ENCODE results near the gene MRM2. TPM values are rescaled to one million over a fixed set of nuclear protein-coding genes. Genes with fewer than 3 reads are reported as not detected.

The MRM2 gene
- total RNA-seq, 1 donor from 2014 or later: 13.1 TPM

GRCh38 chr7:2209146-2209960, 32.7 kb downstream of the MRM2 start:
- no peak for DNase-seq (ENCODE audit: extremely low read depth, low read depth, low spot score)

DNA sequence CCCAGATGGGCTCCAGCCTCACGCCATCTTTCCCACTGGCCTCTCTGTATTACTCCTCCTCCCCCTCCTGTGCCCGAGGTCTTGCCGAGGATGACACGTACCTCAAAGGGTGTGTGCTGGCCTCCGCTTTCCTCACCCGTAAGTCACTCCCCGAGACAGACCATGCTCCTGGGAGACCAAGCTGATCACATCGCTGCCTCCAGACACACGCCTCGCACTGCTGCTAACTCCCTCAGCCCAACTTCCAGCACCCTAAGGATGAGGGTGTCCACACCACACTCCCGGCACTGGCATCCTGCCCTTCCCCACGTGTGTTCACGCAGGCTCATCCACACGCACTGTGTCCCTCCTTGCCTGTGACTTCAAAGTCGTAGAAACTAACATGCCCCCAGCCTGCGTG, 33.3 kb downstream of the MRM2 start:
- DNase-seq (ENCODE audit: extremely low read depth, low read depth, low spot score): no peak

DNA sequence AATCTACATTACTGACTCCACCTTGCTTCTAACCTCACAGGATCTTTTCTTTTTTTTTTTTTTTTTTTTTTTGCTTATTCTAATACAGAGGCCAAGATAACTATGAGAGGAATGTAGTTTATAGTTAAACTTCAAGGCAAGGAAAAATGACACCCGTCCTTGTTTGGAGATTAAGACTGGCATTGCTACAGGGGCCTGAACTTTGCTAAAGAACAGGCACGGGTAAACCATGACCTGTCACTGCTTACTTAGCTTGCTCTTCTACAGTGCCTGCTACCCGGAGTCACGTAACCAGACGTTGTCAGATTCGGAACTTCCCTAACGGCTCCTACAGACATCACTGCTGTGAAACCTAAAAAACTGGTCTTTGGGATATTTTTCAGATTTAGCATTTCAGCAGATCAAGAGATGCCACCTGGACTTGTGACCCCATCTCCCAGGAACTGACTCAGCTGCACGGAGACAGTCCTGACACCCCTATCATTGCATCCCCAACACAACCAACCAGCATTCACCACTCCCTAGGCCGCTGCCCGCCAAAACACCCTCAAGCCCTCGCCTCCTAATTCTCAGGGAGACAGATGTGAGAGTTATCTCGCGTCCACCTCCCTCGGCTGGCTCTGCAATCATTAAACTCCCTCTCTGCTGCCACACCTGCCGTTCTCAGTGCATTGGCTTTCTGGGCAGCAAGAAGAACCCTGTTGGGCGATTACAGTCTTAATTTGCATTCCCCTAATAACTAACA, 36.8 kb downstream of the MRM2 start:
- DNase-seq (ENCODE audit: extremely low read depth, low read depth, low spot score): no peak

DNA sequence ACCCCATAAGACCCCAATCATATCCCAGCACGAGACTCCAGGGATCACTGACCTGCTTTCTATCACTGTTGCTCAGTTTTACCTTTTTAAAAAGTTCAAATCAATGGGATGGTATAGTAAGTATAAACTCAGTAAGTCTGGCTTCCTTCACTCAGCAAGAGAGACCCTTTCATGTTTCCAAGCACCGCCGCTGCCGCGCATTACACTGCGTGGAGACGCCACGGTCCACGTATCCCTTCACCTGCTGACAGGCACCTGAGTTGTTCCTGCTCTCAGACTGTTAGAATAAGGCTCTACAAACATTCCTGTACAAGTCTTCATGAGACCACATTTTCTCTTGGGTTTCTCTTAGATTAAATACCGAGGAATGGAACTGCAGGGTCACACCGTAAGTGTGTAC, 37.6 kb downstream of the MRM2 start:
- no peak for DNase-seq (ENCODE audit: extremely low read depth, low read depth, low spot score)

DNA sequence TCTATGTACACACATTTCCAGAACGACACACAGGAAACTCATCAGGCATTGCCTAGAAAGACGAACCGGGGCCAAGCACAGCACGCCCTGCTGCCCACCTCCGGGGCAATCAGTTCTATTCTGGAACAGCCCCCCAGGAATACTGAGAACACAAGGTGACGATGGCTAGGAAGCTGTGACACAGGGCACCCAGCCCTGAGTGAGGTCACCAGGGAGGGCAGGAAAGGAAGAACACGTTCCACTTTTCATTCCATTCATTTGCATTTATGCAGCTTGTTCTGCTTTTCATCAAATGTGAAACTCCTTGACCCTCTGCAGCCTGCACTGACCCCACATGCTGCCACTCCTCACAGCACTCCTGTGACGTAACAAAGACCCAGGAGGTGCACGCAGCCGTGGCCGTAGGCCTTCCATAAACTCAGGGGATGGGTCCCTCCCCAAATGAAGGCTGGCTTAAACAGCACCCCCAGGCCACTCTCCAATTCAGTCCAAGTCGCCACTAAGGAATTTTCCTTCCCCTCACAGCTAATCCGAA, 38.2 kb downstream of the MRM2 start:
- DNase-seq (ENCODE audit: extremely low read depth, low read depth, low spot score): no peak

DNA sequence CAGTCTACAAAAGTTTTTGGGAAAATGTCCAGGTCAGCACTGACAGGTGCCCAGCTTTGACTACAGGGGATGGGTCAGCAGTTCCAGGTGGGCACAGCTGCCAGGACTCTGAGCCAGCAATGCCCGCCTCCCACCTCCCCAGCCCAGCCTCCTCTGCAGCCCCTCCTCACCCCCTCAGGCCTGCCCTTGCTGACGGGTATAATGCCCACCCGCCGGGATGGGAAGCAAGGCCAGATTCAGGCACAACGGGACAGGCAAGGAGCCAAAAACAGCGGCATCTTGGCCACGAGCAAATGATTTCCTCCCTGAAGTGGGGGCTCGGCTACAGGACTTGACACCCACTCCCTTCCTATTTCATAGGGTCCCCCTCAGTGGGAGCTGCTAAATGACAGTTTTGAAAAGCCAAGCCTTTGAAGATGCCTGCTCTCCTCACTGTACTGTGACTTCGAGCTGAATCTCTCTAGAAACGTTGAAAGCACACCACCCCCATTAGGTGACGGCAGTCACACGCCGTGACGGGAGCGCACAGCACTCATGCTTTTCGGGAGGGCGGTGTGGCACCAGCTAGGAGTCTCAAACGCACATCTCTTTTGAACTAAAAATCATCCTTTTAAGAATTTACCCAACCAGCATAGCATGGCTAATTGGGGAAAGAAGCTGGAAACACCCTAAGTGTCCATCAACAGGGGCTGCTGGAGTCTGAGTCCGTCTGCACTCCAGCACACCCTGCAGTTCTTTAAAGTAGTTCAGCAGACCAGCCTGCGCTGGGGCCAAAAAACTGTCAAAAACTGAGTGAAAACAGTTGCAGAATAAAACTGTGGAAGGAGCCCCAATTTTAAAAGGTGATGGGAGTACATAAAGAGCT, 38.9 kb downstream of the MRM2 start:
- no peak for DNase-seq (ENCODE audit: extremely low read depth, low read depth, low spot score)

GRCh38 chr7:2202361-2202761, 39.6 kb downstream of the MRM2 start:
- DNase-seq (ENCODE audit: extremely low read depth, low read depth, low spot score): no peak

GRCh38 chr7:2201686-2202360, 40.2 kb downstream of the MRM2 start:
- DNase-seq (ENCODE audit: extremely low read depth, low read depth, low spot score): no peak

DNA sequence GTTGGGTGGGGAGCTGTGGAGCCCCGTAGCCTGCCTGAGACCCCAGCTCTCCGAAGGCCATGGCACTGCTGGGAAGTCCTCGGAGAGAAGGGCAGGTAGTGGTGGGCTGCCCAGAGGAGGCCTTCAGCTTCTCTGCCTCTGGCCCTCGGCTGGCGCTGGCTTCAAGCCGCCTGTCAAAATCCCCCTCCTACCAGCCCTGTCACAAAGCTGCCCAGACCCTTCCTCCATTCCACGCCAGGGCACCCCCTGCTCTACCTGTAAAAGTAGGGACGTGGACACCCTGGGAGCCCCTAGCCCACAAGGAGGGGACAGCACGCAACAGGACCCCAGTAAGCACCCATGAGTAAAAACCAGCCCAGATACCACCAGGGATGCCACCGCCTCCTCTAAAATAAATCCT, 40.9 kb downstream of the MRM2 start:
- no peak for DNase-seq (ENCODE audit: extremely low read depth, low read depth, low spot score)

- DNase-seq (ENCODE audit: extremely low read depth, low read depth, low spot score): no peak
Measured at GRCh38 chr7:2200584-2200980, 41.4 kb downstream of the MRM2 start.

DNA sequence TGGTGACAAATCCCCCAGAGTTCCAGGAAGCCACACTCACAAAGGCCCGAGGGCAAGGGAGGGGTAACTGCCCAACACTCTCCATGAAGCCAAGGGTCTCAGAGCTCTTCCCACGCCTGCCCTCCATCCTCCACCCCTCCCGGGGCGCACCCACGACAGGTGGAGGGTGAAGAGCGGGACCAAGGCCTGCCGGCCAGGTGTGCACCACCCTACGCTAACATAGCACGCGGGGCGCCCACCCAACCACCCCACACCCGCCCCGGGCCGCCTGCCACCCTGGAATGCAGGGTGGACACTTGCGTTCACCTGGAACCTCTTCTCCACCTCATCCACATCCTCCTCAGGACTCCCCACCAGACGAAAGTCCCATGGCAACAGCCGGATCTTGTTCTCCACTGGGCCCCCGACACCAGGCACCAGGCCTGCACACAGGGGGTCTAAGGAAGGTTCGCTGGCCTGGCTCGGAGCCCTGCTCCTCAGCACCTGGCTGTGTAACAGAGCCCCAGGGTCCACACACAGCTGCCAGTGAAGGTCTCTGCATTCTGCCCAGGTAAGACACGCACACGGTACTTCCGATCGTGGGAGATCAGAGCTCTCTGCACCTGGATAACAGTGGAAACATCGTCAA, 41.9 kb downstream of the MRM2 start:
- DNase-seq (ENCODE audit: extremely low read depth, low read depth, low spot score): no peak

DNA sequence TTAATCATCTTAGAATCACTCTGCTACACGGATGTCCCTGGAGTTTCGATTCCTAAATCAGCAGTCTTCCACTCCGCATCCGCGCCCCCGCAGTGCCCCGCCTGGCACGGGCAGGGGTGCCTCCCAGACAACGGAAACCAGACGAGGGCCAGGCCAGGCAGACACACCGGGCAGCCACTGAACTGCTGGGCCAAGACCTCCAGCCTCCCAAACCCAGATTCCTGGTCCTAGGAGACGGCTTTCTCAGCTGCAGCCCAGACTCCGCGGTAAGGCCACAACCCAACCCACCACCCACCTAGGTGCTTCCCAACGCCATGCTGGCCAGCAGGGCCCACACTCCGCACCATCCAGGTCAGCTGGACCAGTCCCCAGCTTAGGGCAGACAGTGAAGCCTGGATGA, 42.5 kb downstream of the MRM2 start:
- DNase-seq (ENCODE audit: extremely low read depth, low read depth, low spot score): no peak

DNA sequence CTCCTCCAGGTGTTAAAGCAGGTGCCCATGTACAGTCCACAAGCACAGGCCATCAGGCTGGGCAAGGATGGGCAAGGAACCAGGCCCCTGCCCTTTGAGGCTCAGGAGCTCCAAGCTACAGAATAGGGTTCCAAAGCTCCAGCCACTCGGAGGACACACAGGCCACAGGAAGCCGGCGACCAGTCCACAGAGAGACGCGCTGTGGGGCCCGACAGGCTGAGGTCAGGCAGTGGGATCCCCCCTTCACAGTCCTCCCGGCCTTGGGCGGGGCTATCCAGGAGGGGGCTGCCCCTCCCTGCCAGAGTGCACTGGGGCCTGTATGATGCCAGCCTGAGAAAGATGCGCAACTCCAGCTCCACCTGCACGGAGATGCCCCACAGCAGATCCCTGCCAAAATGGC, 43.2 kb downstream of the MRM2 start:
- DNase-seq (ENCODE audit: extremely low read depth, low read depth, low spot score): no peak

GRCh38 chr7:2198206-2198605, 43.8 kb downstream of the MRM2 start:
- DNase-seq (ENCODE audit: extremely low read depth, low read depth, low spot score): no peak

DNA sequence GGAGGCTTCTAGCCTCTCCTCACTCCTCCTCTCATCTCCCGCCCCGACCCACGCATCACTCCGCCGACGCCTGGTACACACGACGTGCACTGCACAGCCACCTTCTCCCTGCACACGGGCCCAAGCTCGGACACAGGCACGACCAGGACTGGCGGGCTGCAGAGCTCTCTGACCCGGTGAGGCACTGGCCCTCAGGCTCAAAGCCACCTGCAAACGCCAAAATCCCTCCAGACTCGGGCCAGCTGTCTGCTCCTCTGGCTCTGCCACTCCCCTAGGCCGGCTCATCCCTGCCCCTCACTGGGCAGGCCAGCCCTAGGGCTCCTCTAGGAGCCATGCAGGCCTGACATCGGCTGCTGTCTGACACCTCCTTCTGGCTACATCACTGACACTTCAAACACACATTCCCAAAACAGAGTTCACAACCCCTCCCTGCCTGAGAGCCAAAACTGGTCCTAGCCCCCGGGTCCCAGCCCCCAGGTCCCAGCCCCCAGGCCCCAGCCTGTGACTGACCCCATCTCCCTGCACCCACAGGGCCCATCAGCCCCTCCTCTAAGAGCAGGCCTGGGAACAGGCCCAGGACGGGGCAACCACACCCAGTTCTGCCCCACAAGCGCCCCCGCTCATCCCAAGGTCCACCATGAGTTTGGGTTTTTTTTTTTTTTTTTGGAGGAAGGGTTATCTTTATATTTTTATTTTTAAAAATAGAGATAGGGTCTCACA, 44.4 kb downstream of the MRM2 start:
- DNase-seq (ENCODE audit: extremely low read depth, low read depth, low spot score): no peak

GRCh38 chr7:2196381-2197378, 45.3 kb downstream of the MRM2 start:
- no peak for DNase-seq (ENCODE audit: extremely low read depth, low read depth, low spot score)

DNA sequence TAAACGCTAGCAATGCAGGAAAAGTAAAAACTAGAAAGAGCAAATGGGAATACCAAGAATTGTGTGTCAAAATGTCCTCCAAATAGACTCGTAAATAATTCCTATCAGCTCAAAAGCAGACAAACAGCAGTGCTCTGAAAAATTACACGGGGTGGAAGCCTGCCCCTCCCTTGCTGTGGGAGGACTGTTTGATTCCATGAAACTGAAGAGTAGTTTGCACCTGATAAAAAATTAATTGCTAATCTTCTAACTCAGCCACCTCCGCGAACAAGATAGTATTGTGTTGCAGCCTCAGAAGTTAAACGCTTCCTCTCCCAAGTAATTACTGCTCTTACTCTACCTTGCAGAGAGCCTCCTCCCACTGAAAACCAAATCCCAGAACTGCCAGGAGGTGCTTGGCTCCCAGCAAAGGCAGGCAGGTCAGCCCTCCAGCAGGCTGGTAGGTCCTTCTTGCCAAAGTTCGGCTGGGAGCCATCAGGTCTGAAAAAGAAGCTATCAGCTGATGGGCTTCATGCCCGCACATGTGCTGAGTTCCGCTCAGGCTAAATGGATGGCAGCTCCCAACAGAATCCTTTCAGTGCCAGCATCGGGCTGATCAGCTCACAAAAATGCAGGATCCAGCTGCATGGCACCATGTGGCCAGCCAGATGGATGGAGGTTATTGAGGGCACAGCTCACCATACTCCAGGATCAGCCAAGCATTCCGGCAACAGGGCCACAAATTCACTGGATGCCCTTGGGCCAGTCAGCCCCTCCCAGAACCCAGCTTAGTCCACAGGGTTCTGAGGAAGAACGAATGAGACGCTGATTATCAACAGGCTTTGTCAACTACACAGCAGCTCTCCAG, 46.4 kb downstream of the MRM2 start:
- no peak for DNase-seq (ENCODE audit: extremely low read depth, low read depth, low spot score)
